Peyer's patch (tissue), 4 donors: ENCODE results near the gene ALG9. TPM values are rescaled to one million over a fixed set of nuclear protein-coding genes. Genes with fewer than 3 reads are reported as not detected.

Experiments
- DNase-seq, 3 donors: peaks; one replicate each; pipeline ENCODE4 v3.0.0-alpha.2; 2017 to 2019
- H3K27ac ChIP-seq, 4 donors: fragments of 200-600 bp; sonication (generic); one replicate each; pipeline ENCODE4 v1.5.1; 2016 to 2019
- H3K27me3 ChIP-seq, 2 donors: fragments of 200-600 bp; sonication (generic); one replicate each; pipeline ENCODE4 v1.5.1; 2019
- H3K36me3 ChIP-seq, 3 donors: fragments of 200-600 bp; sonication (generic); one replicate each; pipeline ENCODE4 v1.5.1; 2016 to 2019
- H3K4me1 ChIP-seq, 4 donors: fragments of 200-600 bp; sonication (generic); one replicate each; pipeline ENCODE4 v1.5.1; 2016 to 2019
- H3K4me3 ChIP-seq, 4 donors: fragments of 200-600 bp; sonication (generic); 1 replicate in 3 of 4; 2 replicates in 1 of 4; pipeline ENCODE4 v1.5.1; 2016 to 2019; ENCODE audit warnings: mild to moderate bottlenecking in 1 of 4
- H3K9me3 ChIP-seq, 4 donors: fragments of 200-600 bp; sonication (generic); one replicate each; pipeline ENCODE4 v1.5.1; 2016 to 2019; ENCODE audit warnings: mild to moderate bottlenecking in 1 of 4
- POLR2A ChIP-seq, 2 donors: fragments of 450-650 bp; IDR thresholded peaks; one replicate each; pipeline ENCODE4 v1.5.1; 2017; ENCODE audit warnings: antibody characterized with exemption in 2 of 2, mild to moderate bottlenecking in 2 of 2, moderate library complexity in 2 of 2
- total RNA-seq, 4 donors: library from RNA; depleted of rRNA; stranded (reverse); fragments of >200 nt; gene quantifications; one replicate each; pipeline ENCODE4 v1.1.0, GENCODE V29; 2016
- TF ChIP-seq, protein P1 (sequence below), 6 experiments: fragments of 450-650 bp in 4 of 6; fragments of 200-600 bp in 2 of 6; sonication (generic) in 1 of 6; IDR thresholded peaks; one replicate each; pipeline ENCODE4 v1.5.1; 2017 to 2019; ENCODE audit warnings: antibody characterized with exemption in 6 of 6, mild to moderate bottlenecking in 3 of 6, moderate library complexity in 1 of 6

ALG9 gene
- total RNA-seq, 4 donors from 2014 or later = 14.0 to 32.4 (median 31.7) TPM

DNA sequence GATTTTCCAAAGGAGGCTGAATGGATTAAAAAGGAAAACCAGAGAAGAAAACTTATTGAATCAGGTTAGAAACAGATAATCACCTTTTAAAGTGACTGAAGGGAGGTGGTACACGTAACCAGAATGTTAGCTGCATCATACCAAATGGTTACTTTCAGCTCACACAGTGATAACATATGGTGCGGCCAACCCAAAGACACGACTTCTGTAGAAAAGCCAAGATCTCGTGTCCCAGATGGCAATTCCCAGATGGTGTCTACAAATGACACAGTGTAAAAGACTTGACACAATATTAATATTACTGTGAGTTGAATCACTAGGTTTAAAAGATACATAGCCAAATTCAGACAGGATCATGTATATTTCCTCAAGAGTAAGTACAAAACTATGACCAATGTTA, 110.3 kb downstream of the ALG9 start:
- H3K27ac ChIP-seq = no peak overlapping the region
- no peak overlapping the region for H3K4me3 ChIP-seq
- H3K4me1 ChIP-seq = peaks cover 0 to 21% (median 0%) of the 10 kb centered on the region in 4 donors
- no peaks in the 10 kb centered on the region for H3K27me3 ChIP-seq
- no peak for TF ChIP-seq POLR2A (IDR thresholded peaks at IDR 0.05)
- TF ChIP-seq, protein P1, sequence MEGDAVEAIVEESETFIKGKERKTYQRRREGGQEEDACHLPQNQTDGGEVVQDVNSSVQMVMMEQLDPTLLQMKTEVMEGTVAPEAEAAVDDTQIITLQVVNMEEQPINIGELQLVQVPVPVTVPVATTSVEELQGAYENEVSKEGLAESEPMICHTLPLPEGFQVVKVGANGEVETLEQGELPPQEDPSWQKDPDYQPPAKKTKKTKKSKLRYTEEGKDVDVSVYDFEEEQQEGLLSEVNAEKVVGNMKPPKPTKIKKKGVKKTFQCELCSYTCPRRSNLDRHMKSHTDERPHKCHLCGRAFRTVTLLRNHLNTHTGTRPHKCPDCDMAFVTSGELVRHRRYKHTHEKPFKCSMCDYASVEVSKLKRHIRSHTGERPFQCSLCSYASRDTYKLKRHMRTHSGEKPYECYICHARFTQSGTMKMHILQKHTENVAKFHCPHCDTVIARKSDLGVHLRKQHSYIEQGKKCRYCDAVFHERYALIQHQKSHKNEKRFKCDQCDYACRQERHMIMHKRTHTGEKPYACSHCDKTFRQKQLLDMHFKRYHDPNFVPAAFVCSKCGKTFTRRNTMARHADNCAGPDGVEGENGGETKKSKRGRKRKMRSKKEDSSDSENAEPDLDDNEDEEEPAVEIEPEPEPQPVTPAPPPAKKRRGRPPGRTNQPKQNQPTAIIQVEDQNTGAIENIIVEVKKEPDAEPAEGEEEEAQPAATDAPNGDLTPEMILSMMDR (IDR thresholded peaks at IDR 0.05) = no peak
- H3K9me3 ChIP-seq = no peaks in the 10 kb centered on the region
- H3K36me3 ChIP-seq = peaks cover 0 to 62% (median 0%) of the 10 kb centered on the region in 3 donors
- no peak for DNase-seq

DNA sequence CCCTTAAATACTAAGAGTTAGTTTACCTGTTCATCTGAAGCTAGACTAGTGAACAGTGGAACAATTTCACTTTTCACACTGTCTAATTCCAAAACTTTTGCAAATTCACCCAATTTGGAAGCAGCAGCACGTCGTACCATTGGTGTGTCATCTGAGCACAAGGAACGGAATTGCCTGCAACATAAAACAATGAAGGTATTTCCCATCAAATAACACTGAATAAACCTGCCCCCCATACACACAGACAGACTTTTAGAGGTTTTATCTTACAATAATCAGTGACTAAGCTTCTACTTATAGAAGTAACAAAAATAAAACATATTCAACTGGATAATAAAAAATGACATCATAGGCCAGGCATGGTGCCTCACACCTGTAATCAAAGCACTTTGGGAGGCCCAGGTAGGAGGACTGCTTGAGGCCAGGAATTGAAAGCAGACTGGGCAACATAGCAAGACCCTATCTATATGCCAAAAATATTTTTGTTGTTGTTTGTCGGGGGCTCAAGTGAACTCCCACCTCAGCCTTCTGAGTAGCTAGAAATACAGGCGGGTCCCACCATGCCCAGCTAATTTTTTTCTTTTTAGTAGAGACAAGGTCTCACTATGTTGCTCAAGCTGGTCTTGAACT, 111.5 kb downstream of the ALG9 start:
- H3K4me1 ChIP-seq = peaks cover 0 to 21% (median 0%) of the 10 kb centered on the region in 4 donors
- peak overlapping the region in 1 of 4 donors; percentile 16 for H3K27ac ChIP-seq
- no peak overlapping the region for H3K4me3 ChIP-seq
- no peaks in the 10 kb centered on the region for H3K27me3 ChIP-seq
- TF ChIP-seq POLR2A (IDR thresholded peaks at IDR 0.05) = no peak
- TF ChIP-seq, protein P1 (IDR thresholded peaks at IDR 0.05) = no peak
- peaks cover 0 to 62% (median 0%) of the 10 kb centered on the region in 3 donors for H3K36me3 ChIP-seq
- H3K9me3 ChIP-seq = no peaks in the 10 kb centered on the region
- no peak for DNase-seq

DNA sequence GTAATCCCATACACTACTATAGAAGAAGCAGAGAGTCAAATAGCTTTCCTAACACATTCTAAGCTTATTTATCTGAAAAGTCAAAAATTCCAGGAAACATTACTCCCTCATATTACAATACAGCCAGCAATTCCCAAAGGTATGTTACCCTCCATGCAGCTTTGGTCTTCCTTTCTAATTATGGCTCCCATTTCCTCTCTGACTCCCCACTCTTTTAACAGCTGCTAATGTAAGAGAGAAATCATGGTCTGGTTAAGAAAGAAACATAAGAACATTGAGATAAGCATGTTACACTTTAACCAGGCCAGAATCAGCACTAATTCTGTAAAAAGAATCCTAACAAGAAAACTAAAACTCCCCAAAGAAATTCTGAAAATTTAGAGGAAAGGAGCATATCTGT, 112.0 kb downstream of the ALG9 start:
- Histone ChIP-seq H3K27me3 (no peaks in the 10 kb centered on the region), H3K4me3 (no peak overlapping the region), H3K27ac (peak overlapping the region in 1 of 4 donors; percentile 38), H3K4me1 (peaks cover 0 to 15% (median 0%) of the 10 kb centered on the region in 4 donors), H3K36me3 (peaks cover 0 to 63% (median 0%) of the 10 kb centered on the region in 3 donors), H3K9me3 (no peaks in the 10 kb centered on the region)
- TF ChIP-seq, protein P1 (IDR thresholded peaks at IDR 0.05) = no peak
- no peak for TF ChIP-seq POLR2A (IDR thresholded peaks at IDR 0.05)
- DNase-seq = no peak

DNA sequence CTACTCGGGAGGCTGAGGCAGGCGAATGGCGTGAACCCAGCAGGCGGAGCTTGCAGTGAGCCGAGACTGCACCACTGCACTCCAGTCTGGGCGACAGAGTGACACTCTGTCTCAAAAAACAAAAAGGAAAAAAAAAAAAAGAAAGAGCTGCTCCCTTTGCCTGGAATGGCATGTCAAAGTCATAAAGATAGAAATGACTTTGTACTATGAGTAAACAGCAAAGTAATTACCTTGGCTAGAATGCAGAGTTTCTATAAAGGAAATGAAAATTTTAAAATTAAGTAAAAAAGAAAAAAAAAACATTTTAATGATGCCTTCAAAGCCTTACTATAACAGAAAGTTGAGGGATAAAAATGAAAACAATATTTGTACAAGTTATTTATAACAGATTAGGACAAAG, 115.3 kb downstream of the ALG9 start:
- H3K36me3 ChIP-seq = peaks cover 0 to 77% (median 0%) of the 10 kb centered on the region in 3 donors
- TF ChIP-seq, protein P1 (IDR thresholded peaks at IDR 0.05) = no peak
- TF ChIP-seq POLR2A (IDR thresholded peaks at IDR 0.05) = no peak
- no peaks in the 10 kb centered on the region for H3K9me3 ChIP-seq
- no peak overlapping the region for H3K4me3 ChIP-seq
- H3K27me3 ChIP-seq = no peaks in the 10 kb centered on the region
- H3K27ac ChIP-seq = peak overlapping the region in 2 of 4 donors; percentile 54 to 56
- H3K4me1 ChIP-seq = peaks cover 0 to 8% (median 0%) of the 10 kb centered on the region in 4 donors
- DNase-seq = no peak

DNA sequence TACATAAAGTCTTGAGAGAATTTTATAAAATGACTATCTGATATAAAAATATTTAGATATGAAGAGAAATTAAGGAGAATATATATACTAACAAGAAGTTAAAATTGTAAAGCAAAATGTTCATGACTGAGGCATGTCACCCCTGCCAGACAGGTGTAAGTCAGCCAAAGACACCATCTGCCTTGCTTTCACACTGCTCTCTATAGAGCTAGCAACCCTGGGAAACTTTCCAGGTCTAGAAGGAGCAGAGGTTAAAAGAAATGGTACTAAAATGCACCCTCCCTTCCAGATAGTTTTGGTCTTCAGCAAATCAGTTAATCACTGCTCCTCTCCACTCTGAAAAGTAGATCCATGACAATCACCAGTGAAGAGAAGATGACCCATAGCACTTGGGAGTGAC, 121.7 kb downstream of the ALG9 start:
- Histone ChIP-seq H3K9me3 (no peaks in the 10 kb centered on the region), H3K4me1 (no peaks in the 10 kb centered on the region), H3K27ac (no peak overlapping the region), H3K36me3 (peaks cover 0 to 88% (median 0%) of the 10 kb centered on the region in 3 donors), H3K4me3 (no peak overlapping the region), H3K27me3 (no peaks in the 10 kb centered on the region)
- DNase-seq = no peak
- TF ChIP-seq POLR2A (IDR thresholded peaks at IDR 0.05) = no peak
- TF ChIP-seq, protein P1 (IDR thresholded peaks at IDR 0.05) = no peak
